Measurements from ENCODE around the gene RNF207. TPM values are rescaled to one million over a fixed set of nuclear protein-coding genes. Genes with fewer than 3 reads are reported as not detected.
A peak's percentile ranks its signal among the peaks of the same experiment; 100 is the strongest.

RNF207 gene
- 0.80 TPM for polyA plus RNA-seq (2013, experiment 1 of 2)
- 2.5 TPM for polyA plus RNA-seq (2013, experiment 2 of 2)

DNA sequence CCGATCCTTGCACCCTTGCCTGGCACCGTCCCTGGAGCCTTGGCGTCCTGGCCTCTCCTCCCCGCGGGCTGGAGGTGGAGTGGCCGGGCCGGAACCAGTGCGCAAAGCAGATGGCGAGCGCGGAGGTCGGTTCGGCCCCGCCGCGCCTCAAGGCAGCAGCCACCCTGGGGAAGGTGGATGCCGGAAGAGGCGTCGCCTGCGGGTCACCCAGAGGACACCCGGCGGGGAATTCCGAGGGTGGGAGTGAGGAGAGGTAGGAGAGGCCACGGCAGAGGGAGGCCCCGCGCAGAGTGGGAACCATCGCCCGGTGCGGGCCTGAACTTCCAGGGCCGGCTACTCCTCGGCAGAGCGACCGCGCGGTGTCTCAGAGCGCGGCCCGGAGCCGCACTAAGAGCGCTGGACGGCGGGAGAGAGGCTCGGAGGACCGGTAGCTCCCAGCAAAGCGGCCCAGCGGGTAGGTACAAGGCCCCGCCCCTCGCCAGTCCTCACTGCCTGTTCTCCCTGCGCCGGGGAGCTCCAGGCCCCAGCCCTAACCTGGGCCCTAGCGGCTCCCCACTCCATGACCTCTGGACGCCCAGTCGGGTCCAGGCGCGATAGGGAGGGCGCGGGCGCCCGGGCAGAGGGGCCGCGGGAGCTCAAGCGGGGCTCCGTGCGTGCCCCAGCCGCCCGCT is at the start of gene RNF207:
TSS of gene RNF207 (plus strand) at position 271 of the 671 bp plus-strand sequence. CDS start 417 bp downstream, outside the sequence.
- Histone ChIP-seq H3K27me3 (ENCODE audit: insufficient read depth, low read length) (peaks cover 48% of the 10 kb centered on the region), H3K9ac (ENCODE audit: low read depth, low read length) (no peak within 1 kb of the TSS), H3K36me3 (ENCODE audit: insufficient read depth, low read length) (no peaks in the 10 kb centered on the region), H3K27ac (ENCODE audit: low read depth, low read length) (peak within 1 kb of the TSS; percentile 25; the same call in 1 of the 2 replicates), H3K4me1 (ENCODE audit: insufficient read depth, low read length) (peaks cover 4% of the 10 kb centered on the region), H3K4me3 (ENCODE audit: low read length) (peak within 1 kb of the TSS; percentile 48), H3K9me3 (ENCODE audit: insufficient read depth, low read depth, low read length) (no peaks in the 10 kb centered on the region)
- 5% methylated on average over 66 of the region's 66 CpGs for WGBS

DNA sequence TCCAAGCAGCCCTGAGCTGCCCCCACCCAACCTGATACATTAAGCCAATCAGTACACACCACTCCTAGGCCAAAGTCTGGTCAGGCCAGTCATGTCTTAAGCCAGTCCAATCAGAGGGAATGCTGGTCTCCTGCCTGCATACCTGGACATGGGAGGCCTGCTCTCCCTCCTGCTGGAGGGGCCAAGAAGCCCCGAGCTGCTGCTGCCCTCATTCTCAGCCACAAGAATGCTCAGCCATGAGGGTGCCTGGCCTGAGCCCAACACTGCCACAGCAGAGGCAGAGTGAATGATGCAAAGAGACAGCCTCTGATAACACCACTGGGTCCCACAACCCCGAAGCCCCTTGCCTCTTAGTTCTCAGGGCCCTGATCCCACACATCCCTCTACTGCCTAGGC is 48.8 kb upstream of the RNF207 start:
- H3K9ac ChIP-seq (ENCODE audit: low read depth, low read length) = no peak overlapping the region
- no peak overlapping the region for H3K27ac ChIP-seq (ENCODE audit: low read depth, low read length)
- H3K27me3 ChIP-seq (ENCODE audit: insufficient read depth, low read length) = no peaks in the 10 kb centered on the region
- H3K9me3 ChIP-seq (ENCODE audit: insufficient read depth, low read depth, low read length) = no peaks in the 10 kb centered on the region
- WGBS = 60% methylated on average over 2 of the region's 2 CpGs
- no peak overlapping the region for H3K4me3 ChIP-seq (ENCODE audit: low read length)
- no peaks in the 10 kb centered on the region for H3K36me3 ChIP-seq (ENCODE audit: insufficient read depth, low read length)
- no peaks in the 10 kb centered on the region; the same call in 1 of the 2 replicates for H3K4me1 ChIP-seq (ENCODE audit: insufficient read depth, low read length)

GRCh38 chr1:6157528-6158174 is 48.3 kb upstream of the RNF207 start:
- H3K4me3 ChIP-seq (ENCODE audit: low read length) = no peak overlapping the region
- 30% methylated on average over 15 of the region's 15 CpGs for WGBS
- H3K4me1 ChIP-seq (ENCODE audit: insufficient read depth, low read length) = no peaks in the 10 kb centered on the region; the same call in 1 of the 2 replicates
- H3K27ac ChIP-seq (ENCODE audit: low read depth, low read length) = no peak overlapping the region
- no peaks in the 10 kb centered on the region for H3K36me3 ChIP-seq (ENCODE audit: insufficient read depth, low read length)
- H3K9ac ChIP-seq (ENCODE audit: low read depth, low read length) = no peak overlapping the region
- no peaks in the 10 kb centered on the region for H3K27me3 ChIP-seq (ENCODE audit: insufficient read depth, low read length)
- no peaks in the 10 kb centered on the region for H3K9me3 ChIP-seq (ENCODE audit: insufficient read depth, low read depth, low read length)

GRCh38 chr1:6158181-6158580 is 47.7 kb upstream of the RNF207 start:
- Histone ChIP-seq H3K9ac (ENCODE audit: low read depth, low read length) (no peak overlapping the region), H3K27me3 (ENCODE audit: insufficient read depth, low read length) (no peaks in the 10 kb centered on the region), H3K4me1 (ENCODE audit: insufficient read depth, low read length) (no peaks in the 10 kb centered on the region; the same call in 1 of the 2 replicates), H3K36me3 (ENCODE audit: insufficient read depth, low read length) (no peaks in the 10 kb centered on the region), H3K9me3 (ENCODE audit: insufficient read depth, low read depth, low read length) (no peaks in the 10 kb centered on the region), H3K27ac (ENCODE audit: low read depth, low read length) (no peak overlapping the region), H3K4me3 (ENCODE audit: low read length) (no peak overlapping the region)
- 65% methylated on average over 8 of the region's 8 CpGs for WGBS

- H3K27ac ChIP-seq (ENCODE audit: low read depth, low read length) = no peak overlapping the region
- 85% methylated on average over 7 of the region's 7 CpGs for WGBS
Measured at GRCh38 chr1:6162341-6162740, 43.6 kb upstream of the RNF207 start.

DNA sequence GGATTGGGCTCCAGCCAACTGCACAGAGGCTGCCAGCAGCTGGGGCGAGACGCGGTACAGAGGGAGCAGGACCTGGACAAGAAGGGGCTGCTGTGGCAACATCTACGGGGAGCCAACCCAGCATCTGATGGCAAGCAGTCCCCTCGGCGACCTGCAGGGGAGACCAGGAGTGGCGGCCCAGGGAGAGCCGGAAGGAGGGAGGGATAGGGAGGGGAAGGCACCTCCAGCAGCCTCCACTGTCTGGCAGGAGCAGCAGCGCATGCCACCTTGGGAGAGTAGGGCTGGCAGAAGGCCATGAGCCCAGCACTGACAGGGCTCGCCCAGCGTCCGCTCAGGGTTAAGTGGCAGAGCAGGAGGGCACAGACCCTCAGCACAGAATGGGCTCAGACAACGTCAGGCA is 43.1 kb upstream of the RNF207 start:
- Histone ChIP-seq H3K36me3 (ENCODE audit: insufficient read depth, low read length) (no peaks in the 10 kb centered on the region), H3K4me3 (ENCODE audit: low read length) (no peak overlapping the region), H3K27me3 (ENCODE audit: insufficient read depth, low read length) (no peaks in the 10 kb centered on the region), H3K9me3 (ENCODE audit: insufficient read depth, low read depth, low read length) (no peaks in the 10 kb centered on the region), H3K27ac (ENCODE audit: low read depth, low read length) (no peak overlapping the region), H3K9ac (ENCODE audit: low read depth, low read length) (no peak overlapping the region), H3K4me1 (ENCODE audit: insufficient read depth, low read length) (no peaks in the 10 kb centered on the region)
- 75% methylated on average over 13 of the region's 13 CpGs for WGBS

More at GRCh38 chr1:6162341-6162740, 43.6 kb upstream of the RNF207 start:
- no peak overlapping the region for H3K9ac ChIP-seq (ENCODE audit: low read depth, low read length)
- H3K4me1 ChIP-seq (ENCODE audit: insufficient read depth, low read length) = no peaks in the 10 kb centered on the region
- H3K4me3 ChIP-seq (ENCODE audit: low read length) = no peak overlapping the region
- no peaks in the 10 kb centered on the region for H3K9me3 ChIP-seq (ENCODE audit: insufficient read depth, low read depth, low read length)
- no peaks in the 10 kb centered on the region for H3K36me3 ChIP-seq (ENCODE audit: insufficient read depth, low read length)
- H3K27me3 ChIP-seq (ENCODE audit: insufficient read depth, low read length) = no peaks in the 10 kb centered on the region

GRCh38 chr1:6163191-6163972 is 42.5 kb upstream of the RNF207 start:
- no peaks in the 10 kb centered on the region for H3K27me3 ChIP-seq (ENCODE audit: insufficient read depth, low read length)
- no peak overlapping the region for H3K27ac ChIP-seq (ENCODE audit: low read depth, low read length)
- H3K9ac ChIP-seq (ENCODE audit: low read depth, low read length) = no peak overlapping the region
- no peaks in the 10 kb centered on the region for H3K36me3 ChIP-seq (ENCODE audit: insufficient read depth, low read length)
- H3K9me3 ChIP-seq (ENCODE audit: insufficient read depth, low read depth, low read length) = no peaks in the 10 kb centered on the region
- no peak overlapping the region for H3K4me3 ChIP-seq (ENCODE audit: low read length)
- 91% methylated on average over 15 of the region's 15 CpGs for WGBS
- no peaks in the 10 kb centered on the region for H3K4me1 ChIP-seq (ENCODE audit: insufficient read depth, low read length)

DNA sequence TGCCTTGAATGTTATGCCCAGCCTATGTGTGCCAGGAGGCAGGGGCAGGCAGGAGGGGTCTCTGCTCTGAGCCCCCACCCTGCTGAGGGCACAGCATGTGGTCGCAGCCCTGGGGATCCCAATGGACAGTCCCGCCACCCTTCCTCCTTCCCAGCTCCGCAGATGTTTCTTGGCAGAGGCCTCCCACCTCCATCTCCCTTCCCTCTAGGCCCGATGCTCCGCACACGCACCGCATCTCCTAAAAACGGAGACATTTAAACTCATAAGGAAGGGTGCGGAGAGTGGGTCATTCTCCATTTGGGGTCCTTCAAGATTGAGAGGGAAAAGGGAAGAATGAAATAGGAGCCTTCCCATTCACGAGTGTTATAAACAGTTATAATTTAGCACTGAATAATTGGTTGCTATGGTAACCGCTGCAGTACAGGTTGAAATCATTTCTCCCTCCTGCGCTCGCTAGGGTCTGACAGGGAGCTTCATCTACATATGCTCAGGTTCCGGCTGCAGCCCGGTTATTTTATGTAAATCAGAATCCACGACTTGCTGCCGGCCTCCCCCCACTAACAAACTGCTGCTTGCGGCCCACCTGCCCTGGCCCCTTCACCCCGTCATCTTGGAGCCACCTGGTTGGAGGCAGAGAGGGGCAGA is 41.8 kb upstream of the RNF207 start:
- Histone ChIP-seq H3K4me3 (ENCODE audit: low read length) (no peak overlapping the region), H3K36me3 (ENCODE audit: insufficient read depth, low read length) (no peaks in the 10 kb centered on the region), H3K4me1 (ENCODE audit: insufficient read depth, low read length) (no peaks in the 10 kb centered on the region), H3K9me3 (ENCODE audit: insufficient read depth, low read depth, low read length) (no peaks in the 10 kb centered on the region), H3K9ac (ENCODE audit: low read depth, low read length) (no peak overlapping the region), H3K27ac (ENCODE audit: low read depth, low read length) (no peak overlapping the region), H3K27me3 (ENCODE audit: insufficient read depth, low read length) (no peaks in the 10 kb centered on the region)
- 80% methylated on average over 19 of the region's 19 CpGs for WGBS

- WGBS = 94% methylated on average over 7 of the region's 7 CpGs
- Histone ChIP-seq H3K9ac (ENCODE audit: low read depth, low read length) (no peak overlapping the region), H3K4me1 (ENCODE audit: insufficient read depth, low read length) (no peaks in the 10 kb centered on the region), H3K27ac (ENCODE audit: low read depth, low read length) (no peak overlapping the region), H3K27me3 (ENCODE audit: insufficient read depth, low read length) (no peaks in the 10 kb centered on the region), H3K4me3 (ENCODE audit: low read length) (no peak overlapping the region), H3K36me3 (ENCODE audit: insufficient read depth, low read length) (no peaks in the 10 kb centered on the region), H3K9me3 (ENCODE audit: insufficient read depth, low read depth, low read length) (no peaks in the 10 kb centered on the region)
Measured at GRCh38 chr1:6165027-6165426, 40.9 kb upstream of the RNF207 start.

- Histone ChIP-seq H3K36me3 (ENCODE audit: insufficient read depth, low read length) (no peaks in the 10 kb centered on the region), H3K27ac (ENCODE audit: low read depth, low read length) (no peak overlapping the region), H3K9ac (ENCODE audit: low read depth, low read length) (no peak overlapping the region), H3K9me3 (ENCODE audit: insufficient read depth, low read depth, low read length) (no peaks in the 10 kb centered on the region), H3K4me3 (ENCODE audit: low read length) (no peak overlapping the region), H3K4me1 (ENCODE audit: insufficient read depth, low read length) (no peaks in the 10 kb centered on the region), H3K27me3 (ENCODE audit: insufficient read depth, low read length) (no peaks in the 10 kb centered on the region)
- 88% methylated on average over 12 of the region's 12 CpGs for WGBS
Measured at GRCh38 chr1:6165441-6165985, 40.4 kb upstream of the RNF207 start.
